Liver (tissue), 3 donors: ENCODE measurements around the gene RET.

Source experiments
- ATF3 ChIP-seq: IDR thresholded peaks from 2 replicates; pipeline ENCODE4 v1.6.1; 2016; ENCODE audit warnings: antibody characterized with exemption
- CTCF ChIP-seq: fragments of 150-350 bp; IDR thresholded peaks from 2 replicates; pipeline ENCODE4 v1.5.1; 2017; ENCODE audit warnings: improper control_type of control experiment, low read depth, low read length; ENCODE audit not compliant: missing input control
- MAX ChIP-seq: IDR thresholded peaks from 2 replicates; pipeline ENCODE4 v1.6.1; 2016; ENCODE audit warnings: antibody characterized with exemption
- RAD21 ChIP-seq, 2 donors: IDR thresholded peaks; 2 replicates each; pipeline ENCODE4 v1.6.1; 2016; ENCODE audit warnings: antibody characterized with exemption in 2 of 2, mild to moderate bottlenecking in 2 of 2
- RXRA ChIP-seq, 2 donors: IDR thresholded peaks; 2 replicates each; pipeline ENCODE4 v1.6.1; 2017 to 2018; ENCODE audit warnings: antibody characterized with exemption in 2 of 2, mild to moderate bottlenecking in 1 of 2
- TF ChIP-seq, protein P1 (sequence below): IDR thresholded peaks from 2 replicates; pipeline ENCODE4 v1.6.1; 2016; ENCODE audit warnings: antibody characterized with exemption, mild to moderate bottlenecking
- TF ChIP-seq, protein P2 (sequence below): IDR thresholded peaks from 2 replicates; pipeline ENCODE4 v1.6.1; 2016; ENCODE audit warnings: antibody characterized with exemption
- donor health status: healthy.
- donor health status: healthy.

DNA sequence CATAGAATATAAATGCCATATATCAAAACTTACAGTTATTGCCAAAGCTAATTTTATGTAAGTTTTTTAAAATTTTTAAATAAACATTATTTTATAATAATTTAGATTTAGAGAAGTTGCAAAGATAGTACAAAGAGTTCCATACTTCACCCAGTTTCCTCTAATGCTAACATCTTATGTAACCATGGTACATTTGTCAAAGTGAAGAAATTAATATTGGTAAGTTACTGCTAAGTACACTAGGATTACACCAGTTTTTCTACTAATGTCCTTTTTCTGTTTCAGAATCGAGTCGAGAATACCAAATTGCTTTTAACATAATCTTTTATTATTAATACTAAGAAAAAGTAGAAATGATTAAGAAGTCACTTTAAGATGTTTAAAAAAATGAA is 90.6 kb downstream of the RET start:
- TF ChIP-seq, protein P1, sequence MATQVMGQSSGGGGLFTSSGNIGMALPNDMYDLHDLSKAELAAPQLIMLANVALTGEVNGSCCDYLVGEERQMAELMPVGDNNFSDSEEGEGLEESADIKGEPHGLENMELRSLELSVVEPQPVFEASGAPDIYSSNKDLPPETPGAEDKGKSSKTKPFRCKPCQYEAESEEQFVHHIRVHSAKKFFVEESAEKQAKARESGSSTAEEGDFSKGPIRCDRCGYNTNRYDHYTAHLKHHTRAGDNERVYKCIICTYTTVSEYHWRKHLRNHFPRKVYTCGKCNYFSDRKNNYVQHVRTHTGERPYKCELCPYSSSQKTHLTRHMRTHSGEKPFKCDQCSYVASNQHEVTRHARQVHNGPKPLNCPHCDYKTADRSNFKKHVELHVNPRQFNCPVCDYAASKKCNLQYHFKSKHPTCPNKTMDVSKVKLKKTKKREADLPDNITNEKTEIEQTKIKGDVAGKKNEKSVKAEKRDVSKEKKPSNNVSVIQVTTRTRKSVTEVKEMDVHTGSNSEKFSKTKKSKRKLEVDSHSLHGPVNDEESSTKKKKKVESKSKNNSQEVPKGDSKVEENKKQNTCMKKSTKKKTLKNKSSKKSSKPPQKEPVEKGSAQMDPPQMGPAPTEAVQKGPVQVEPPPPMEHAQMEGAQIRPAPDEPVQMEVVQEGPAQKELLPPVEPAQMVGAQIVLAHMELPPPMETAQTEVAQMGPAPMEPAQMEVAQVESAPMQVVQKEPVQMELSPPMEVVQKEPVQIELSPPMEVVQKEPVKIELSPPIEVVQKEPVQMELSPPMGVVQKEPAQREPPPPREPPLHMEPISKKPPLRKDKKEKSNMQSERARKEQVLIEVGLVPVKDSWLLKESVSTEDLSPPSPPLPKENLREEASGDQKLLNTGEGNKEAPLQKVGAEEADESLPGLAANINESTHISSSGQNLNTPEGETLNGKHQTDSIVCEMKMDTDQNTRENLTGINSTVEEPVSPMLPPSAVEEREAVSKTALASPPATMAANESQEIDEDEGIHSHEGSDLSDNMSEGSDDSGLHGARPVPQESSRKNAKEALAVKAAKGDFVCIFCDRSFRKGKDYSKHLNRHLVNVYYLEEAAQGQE = no peak
- TF ChIP-seq RXRA (IDR thresholded peaks at IDR 0.05) (no peak), CTCF (no peak), ATF3 (no peak), MAX (no peak), RAD21 (IDR thresholded peaks at IDR 0.05) (no peak)
- TF ChIP-seq, protein P2, sequence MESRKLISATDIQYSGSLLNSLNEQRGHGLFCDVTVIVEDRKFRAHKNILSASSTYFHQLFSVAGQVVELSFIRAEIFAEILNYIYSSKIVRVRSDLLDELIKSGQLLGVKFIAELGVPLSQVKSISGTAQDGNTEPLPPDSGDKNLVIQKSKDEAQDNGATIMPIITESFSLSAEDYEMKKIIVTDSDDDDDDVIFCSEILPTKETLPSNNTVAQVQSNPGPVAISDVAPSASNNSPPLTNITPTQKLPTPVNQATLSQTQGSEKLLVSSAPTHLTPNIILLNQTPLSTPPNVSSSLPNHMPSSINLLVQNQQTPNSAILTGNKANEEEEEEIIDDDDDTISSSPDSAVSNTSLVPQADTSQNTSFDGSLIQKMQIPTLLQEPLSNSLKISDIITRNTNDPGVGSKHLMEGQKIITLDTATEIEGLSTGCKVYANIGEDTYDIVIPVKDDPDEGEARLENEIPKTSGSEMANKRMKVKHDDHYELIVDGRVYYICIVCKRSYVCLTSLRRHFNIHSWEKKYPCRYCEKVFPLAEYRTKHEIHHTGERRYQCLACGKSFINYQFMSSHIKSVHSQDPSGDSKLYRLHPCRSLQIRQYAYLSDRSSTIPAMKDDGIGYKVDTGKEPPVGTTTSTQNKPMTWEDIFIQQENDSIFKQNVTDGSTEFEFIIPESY = no peak
